ENCODE results near the gene BCAM.
"Not testable (repeated sequence)": the region's sequence is repeated elsewhere in the genome, so short reads cannot be mapped to it uniquely, and the experiment has no call there.

The BCAM gene, protein sequence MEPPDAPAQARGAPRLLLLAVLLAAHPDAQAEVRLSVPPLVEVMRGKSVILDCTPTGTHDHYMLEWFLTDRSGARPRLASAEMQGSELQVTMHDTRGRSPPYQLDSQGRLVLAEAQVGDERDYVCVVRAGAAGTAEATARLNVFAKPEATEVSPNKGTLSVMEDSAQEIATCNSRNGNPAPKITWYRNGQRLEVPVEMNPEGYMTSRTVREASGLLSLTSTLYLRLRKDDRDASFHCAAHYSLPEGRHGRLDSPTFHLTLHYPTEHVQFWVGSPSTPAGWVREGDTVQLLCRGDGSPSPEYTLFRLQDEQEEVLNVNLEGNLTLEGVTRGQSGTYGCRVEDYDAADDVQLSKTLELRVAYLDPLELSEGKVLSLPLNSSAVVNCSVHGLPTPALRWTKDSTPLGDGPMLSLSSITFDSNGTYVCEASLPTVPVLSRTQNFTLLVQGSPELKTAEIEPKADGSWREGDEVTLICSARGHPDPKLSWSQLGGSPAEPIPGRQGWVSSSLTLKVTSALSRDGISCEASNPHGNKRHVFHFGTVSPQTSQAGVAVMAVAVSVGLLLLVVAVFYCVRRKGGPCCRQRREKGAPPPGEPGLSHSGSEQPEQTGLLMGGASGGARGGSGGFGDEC

DNA sequence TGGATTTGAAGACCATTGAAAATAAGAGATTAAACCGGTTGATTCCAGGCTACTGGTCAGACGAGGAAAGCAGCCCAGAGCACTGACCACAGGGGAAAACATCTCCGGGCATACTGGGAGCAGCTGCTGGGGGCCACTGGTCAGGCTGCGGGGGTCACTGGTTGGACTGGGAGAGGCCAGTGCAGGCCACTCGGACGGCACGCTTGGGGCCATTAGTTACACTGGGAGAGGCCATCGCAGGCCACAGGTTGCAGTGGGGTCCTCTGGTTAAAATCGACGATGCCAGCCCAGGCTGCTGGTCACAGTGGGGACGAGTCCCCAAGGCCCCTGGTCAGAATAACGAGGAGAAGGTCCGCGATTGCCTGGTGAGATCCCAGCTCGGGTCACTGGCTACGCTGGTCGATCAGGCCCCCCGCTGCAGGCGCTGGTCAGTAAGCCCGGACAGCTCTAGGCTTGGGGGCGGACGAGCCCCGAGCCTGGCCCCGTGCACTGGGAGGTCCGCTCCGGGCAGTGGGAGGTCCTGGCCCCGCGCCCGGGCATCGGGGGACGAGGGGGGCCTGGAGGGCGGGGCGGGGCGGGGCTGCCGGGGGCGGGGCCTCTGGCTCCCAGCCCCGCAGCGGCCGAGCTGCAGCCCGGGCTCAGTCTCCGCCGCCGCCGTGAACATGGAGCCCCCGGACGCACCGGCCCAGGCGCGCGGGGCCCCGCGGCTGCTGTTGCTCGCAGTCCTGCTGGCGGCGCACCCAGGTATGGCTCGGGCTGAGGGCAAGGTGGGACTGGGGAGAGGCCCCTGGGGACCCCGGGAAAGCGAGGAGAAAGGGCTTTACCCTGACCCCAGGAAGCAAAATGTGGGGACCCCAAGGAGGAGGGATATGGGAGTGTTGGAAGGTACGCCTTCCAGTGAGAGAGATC, at the start of gene BCAM:
Gene BCAM (plus strand): TSS at position 641 of the 909 bp plus-strand sequence. CDS start 22 bp downstream, at position 663.
- DNase-seq, result peak; percentile 38

DNA sequence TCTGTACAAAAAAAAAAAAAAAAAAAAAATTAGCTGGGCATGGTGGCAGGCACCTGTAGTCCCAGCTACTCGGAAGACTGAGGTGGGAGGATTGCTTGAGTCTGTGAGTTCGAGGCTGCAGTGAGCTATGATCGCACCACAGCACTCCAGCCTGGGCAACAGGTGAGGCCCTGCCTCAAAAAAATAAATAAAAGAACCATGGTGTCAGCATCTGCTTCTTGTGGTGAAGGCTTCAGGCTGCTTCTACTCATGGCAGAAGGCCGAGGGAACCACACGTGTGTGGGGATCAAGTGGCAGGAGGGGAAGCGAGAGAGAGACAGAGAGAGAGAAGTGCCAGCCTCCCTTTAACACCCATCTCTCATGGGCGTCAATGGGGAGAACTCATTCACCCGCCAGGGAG, 46.9 kb upstream of the BCAM start:
- no peak for DNase-seq

- DNase-seq, result no peak
Measured at GRCh38 chr19:44765033-44765948, 43.6 kb upstream of the BCAM start.

DNA sequence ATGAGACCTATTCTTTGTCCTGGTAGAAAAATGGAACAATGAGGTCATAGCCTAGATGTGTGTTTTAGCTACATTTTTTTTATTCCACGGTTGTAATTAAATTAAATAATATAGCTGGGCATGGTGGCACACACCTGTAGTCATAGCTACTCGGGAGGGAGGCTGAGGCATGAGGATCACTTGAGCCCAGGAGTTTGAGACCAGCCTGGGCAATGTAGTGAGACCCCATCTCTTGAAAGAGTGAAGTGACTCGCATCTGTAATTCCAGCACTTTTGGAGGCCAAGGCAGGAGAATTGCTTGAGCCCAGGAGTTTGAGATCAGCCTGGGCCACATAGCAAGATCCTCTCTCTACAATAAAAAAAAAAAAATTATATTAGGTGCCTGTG, 43.0 kb upstream of the BCAM start:
- no peak for DNase-seq

- no peak for DNase-seq
Measured at GRCh38 chr19:44767295-44768180, 41.4 kb upstream of the BCAM start.

DNA sequence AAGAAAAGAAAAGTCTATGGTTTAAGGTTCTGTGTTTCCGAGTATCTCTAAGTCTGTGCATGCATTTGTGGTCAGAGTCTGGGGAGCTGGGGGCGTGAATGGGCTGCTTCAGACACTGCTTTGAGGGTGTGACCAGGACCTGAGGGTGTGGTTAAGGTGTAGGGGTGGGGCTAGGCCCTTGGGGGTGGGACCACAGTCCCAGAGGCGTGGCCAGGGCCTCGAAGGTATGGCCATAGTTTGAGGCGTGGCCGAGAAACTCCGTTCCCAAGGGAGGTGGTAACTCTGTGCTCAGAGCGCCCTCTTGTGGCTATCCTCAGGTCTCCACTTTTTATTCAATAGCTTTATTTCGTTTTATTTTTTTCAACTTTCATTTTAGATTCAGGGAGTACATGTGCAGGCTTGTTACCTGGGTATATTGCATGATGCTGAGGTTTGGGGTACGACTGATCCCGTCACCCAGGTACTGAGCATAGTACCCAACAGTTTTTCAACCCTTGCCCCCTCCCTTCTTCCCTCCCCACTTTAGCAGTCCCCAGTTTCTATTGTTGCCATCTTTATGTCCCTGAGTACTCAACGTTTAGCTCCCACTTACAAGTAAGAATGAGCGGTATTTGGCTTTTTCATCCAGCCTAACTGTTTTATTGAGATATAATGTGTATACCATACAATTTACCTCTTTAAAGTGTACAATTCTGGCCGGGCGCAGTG, 38.2 kb upstream of the BCAM start:
- DNase-seq, result peak; percentile 67

- DNase-seq, result not testable (repeated sequence)
Measured at GRCh38 chr19:44772144-44772543, 36.8 kb upstream of the BCAM start.

GRCh38 chr19:44772959-44773358, 35.9 kb upstream of the BCAM start:
- no peak for DNase-seq

GRCh38 chr19:44775676-44776240, 33.1 kb upstream of the BCAM start:
- no peak for DNase-seq

GRCh38 chr19:44776402-44777096, 32.4 kb upstream of the BCAM start:
- DNase-seq, result no peak

DNA sequence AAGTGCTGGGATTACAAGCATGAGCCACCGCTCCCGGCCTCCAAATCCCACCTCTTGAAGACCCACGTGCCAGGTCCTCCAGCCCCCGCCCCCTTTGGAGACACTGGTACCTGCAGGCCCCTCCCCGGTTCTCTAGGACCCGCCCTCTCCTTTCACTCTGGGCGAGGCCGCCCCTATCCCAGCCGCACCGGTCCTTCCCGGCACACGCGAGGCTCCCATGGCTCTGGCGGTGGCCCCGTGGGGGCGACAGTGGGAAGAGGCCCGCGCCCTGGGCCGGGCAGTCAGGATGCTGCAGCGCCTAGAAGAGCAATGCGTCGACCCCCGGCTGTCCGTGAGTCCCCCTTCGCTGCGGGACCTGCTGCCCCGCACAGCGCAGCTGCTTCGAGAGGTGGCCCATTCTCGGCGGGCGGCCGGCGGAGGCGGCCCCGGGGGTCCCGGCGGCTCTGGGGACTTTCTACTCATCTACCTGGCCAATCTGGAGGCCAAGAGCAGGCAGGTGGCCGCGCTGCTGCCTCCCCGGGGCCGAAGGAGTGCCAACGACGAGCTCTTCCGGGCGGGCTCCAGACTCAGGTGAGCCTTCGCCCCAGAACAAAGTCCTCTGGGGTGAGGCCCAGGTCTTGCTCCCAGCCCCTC, 31.1 kb upstream of the BCAM start, which contains the start of gene CBLC:
Gene CBLC (plus strand): TSS at position 176 of the 633 bp plus-strand sequence. CDS start 42 bp downstream, at position 218.
- no peak for DNase-seq

GRCh38 chr19:44779150-44779549, 29.8 kb upstream of the BCAM start:
- DNase-seq, result no peak

DNA sequence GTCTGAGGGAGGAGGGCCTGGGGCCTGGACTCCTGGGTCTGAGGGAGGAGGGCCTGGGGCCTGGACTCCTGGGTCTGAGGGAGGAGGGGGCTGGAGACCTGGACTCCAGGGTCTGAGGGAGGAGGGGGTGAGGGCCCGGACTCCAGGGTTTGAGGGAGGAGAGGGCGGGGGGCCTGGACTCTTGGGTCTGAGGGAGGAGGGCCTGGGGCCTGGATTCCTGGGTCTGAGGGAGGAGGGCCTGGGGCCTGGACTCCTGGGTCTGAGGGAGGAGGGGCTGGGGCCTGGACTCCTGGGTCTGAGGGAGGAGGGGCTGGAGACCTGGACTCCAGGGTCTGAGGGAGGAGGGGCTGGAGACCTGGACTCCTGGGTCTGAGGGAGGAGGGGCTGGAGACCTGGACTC, 27.2 kb upstream of the BCAM start:
- not testable (repeated sequence) for DNase-seq

DNA sequence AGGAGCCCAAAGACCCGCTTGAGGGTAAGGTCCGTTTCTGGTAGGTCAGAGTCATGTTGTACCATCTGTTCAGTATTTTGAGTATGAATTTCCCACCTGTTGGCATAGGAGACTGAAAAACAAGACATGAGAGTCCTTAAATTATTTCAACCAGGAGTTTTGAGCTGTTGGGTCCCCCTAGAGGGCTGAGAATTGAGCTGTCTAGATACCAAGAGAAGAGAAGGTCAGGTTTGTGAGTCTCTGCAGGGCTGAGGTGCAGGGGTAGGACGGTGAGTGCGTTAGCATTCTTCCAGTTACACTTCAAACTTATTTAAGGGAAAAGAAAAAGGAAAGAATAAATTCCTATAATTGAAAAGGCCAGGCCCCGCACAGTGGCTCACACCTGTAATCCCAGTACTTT, 26.2 kb upstream of the BCAM start:
- DNase-seq, result no peak

DNA sequence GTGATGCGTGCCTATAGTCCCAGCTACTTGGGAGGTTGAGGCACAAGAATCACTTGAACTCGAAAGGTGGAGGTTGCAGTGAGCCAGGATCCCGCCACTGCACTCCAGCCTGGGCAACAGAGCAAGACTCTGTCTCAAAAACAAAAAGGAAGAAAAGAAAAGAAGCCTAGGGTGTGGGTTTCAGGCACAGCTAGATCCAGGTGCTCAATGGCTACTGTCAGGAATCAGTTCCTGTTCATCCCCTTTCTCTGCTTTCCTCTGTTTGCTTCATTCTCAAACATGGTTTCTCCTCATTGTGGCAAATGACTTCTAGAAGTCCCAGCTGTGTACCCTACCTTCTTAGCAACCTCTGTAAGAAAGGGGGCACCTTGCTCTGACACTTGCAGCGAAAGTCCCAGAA, 25.4 kb upstream of the BCAM start:
- no peak for DNase-seq

- DNase-seq, result no peak
Measured at GRCh38 chr19:44785271-44785670, 23.6 kb upstream of the BCAM start.

- no peak for DNase-seq
Measured at GRCh38 chr19:44785993-44786392, 22.9 kb upstream of the BCAM start.

GRCh38 chr19:44788971-44789370, 19.9 kb upstream of the BCAM start:
- no peak for DNase-seq

DNA sequence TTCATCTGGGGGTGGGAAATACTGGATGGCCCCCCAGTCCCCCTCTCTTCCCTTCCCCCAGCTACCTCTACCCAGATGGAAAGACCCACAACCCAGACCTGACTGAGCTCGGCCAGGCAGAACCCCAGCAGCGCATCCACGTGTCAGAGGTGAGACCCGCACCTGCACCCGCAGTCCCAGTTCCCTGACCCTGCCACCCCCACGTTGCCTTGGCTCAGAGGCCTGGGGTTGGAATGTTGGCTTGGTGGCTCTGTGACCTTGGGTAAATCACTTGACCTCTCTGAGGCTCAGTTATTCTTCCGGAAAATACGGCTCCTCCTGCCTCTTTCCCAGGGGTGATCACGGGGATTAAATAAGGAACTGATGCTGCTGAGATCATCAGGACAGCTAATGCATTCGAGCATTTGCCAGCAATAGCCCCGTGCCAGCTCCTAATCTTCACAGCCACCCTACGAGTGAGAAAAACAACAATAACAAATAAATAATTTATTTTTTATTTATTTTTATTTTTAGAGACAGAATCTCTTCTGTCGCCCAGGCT, 18.9 kb upstream of the BCAM start:
- no peak for DNase-seq

Data from NCI-H1105 treated with DMSO at 0.1 percent for 48 hours (cell line).